HG03457 (cell line): ENCODE results near the gene SYNE2.

Source experiments
- ATAC-seq: cut with Tn5 transposase; IDR thresholded peaks from one replicate; pipeline ENCODE4 v1.9.1; 2021; ENCODE audit warnings: moderate number of reproducible peaks; ENCODE audit not compliant: unreplicated experiment

The SYNE2 gene

DNA sequence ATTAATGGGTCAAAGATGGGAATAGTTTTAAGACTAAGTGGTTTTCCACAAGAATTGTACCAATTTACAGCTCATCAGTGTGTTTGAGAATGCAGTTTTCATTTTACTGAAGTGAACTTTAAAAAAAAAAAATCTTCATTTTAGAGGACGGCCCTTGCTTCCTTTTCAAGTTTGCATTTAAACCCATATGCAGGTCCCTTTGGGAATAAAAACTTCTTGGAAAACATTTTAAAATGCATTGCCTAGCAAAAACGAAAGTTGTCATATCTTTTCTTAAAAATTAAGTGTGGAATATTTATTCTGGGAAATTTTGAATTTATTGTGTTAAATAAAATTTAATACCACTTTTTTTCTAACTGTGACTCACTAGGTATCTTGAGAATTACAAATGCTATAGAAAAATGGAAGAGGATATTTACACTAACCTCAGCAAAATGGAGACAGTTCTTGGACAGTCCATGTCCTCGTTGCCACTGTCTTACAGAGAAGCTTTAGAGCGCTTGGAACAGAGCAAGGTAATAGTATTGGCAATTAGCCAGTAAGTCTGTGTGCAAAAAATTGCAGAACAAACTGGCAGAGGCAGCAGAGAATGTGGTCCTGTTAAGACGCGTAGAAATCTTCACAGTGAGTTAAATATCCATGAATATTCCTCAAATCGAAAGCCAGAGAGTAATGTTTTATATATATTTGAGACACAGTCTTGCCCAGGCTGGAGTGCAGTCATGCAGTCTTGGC lies 209.7 kb downstream of the SYNE2 start:
- ATAC-seq = no peak

DNA sequence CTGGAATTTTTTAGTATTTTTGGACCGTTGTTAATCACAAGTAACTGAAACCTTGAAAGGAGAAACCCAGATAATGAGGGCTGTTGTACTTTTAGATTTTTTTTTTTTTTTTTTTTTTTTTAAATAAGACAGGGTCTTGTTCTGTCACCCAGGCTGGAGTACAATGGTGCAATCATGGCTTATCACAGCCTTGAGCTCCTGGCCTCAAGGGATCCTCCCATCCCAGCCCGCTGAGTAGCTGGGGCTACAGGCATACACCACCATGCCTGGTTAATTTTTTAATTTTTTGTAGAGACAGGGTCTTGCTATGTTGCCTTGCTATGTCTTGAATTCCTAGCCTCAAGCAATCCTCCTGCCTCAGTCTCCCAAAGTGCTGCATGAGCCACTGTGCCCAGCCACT lies 211.6 kb downstream of the SYNE2 start:
- ATAC-seq = no peak

- no peak for ATAC-seq
Measured at GRCh38 chr14:64069634-64070359, 217.0 kb downstream of the SYNE2 start.

DNA sequence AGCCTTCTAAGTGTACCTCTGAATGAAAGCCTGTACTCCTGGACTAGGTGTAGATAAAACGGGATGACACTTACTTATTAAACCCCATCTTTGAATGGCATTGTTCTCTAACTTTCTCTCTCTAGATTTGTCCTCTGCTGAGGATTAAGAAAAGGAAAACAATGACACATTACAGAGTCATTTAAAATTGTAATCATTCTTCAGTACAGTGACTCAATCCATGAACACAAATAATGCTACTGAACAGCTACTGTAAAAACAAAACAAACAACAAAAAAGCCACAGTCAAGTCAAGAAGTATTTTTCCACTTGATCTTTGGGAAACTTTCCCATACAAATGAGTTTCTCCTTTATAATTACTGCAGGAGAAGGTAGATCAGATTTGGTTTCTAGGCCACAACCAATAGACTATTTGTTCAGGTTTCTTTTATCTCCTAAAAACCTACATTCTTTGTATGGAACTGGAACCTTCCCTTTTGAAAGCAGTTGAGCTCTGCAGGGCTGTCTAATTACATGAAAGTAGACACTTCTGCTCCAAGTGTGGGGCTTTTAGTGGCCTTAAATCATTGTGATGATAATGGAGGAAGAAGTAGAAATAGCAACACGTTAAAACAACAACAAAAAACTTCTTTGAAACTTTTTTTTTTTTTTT lies 222.3 kb downstream of the SYNE2 start:
- ATAC-seq = no peak

GRCh38 chr14:64075613-64076005 lies 222.8 kb downstream of the SYNE2 start:
- no peak for ATAC-seq

DNA sequence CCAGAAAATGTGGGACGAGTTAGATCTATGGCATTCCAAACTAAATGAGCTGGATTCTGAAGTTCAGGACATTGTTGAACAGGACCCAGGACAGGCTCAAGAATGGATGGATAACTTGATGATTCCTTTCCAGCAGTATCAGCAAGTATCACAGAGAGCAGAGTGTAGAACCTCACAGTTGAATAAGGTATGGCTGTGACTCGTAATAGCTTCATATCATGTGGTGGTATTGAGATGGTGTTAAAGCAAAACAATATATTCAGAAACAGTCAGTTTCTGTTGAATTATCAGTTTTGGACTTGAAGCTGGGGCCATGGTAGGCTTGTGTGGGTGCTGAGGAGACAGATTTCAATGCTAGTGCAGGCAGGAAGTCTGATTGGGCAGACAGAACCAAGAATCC lies 227.6 kb downstream of the SYNE2 start:
- no peak for ATAC-seq

DNA sequence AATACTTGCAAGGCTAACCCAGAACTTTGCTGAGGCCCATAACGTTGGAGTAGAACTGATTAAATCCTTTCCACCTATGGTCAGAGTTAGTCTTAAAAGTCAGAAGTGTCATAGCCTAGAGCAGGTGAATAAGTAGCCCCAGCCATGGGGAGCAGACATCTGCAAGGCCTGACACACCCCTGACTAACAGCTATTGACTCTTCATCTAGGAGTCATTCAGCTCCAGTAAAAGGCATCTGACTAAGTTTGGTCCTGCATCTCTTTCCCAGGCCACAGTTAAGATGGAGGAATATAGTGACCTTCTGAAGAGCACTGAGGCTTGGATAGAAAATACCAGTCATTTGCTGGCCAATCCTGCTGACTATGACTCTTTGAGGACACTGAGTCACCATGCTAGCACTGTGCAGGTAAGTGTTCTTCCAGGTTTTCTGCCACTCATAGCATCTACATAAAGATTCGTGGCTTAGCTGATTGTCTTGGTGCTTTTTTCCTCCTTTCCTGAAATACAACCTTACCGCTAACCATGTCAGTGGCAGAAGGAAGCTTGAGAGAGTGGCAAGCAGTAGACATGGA lies 228.5 kb downstream of the SYNE2 start:
- ATAC-seq = no peak

DNA sequence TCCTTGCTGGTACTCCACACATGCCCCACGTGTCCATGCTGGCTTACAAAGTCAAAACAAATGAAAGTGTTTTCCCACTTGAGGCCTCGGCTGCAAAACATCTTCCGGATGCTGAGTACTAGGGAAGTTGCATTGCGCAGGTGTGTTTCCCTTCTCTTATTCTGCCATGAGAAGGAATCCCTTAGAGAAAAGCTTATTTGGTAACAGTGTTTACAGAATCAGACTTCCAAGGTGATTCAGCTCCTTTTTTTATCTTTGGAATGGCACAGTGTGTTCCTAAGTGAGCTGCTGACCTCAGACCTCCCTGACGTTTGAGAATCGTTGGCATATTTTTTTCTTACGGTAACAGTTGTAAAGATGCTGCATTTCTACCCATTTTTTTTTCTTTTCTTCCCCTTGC lies 230.0 kb downstream of the SYNE2 start:
- ATAC-seq = no peak

- ATAC-seq = no peak
Measured at GRCh38 chr14:64088647-64088964, 235.8 kb downstream of the SYNE2 start.

- no peak for ATAC-seq
Measured at GRCh38 chr14:64089920-64090319, 237.1 kb downstream of the SYNE2 start.

DNA sequence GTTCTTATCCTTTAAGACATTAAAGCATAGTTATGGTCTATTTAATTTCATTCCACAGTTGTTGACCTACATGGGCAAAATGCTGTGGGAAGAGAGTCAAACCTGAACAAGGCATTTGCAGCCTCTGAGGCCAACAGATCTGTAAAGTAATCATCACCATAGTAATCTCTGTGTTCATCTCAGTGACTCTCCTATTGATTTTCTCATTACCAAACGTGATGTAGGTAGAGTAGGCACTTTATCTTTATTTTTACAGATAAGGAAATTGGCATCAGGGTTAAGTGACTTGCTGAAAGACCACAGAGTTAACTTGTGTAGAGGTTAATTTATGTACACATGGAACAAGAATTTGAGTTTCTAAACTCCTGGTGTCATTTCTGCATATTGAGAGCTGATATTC lies 238.4 kb downstream of the SYNE2 start:
- ATAC-seq = no peak

GRCh38 chr14:64092338-64092737 lies 239.5 kb downstream of the SYNE2 start:
- no peak for ATAC-seq

- ATAC-seq = no peak
Measured at GRCh38 chr14:64092940-64093339, 240.1 kb downstream of the SYNE2 start.

DNA sequence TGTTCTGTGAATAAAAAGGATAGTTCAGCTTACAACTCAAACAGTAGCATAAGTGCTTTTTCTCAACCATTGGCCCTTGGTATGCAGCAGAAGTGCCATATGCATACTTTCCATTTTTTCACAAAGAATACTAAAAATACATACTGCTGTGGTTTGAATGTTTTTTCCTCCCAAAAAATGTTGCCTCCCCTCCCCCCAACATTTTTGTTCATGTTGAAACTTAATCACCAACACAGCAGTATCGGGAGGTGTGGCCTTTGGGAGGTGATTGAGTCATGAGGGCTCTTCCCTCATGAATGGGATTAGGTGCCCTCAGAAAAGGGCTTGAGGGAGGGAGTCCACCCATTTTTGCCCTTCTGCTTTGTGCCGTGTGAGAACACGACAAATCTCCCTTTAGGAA lies 242.8 kb downstream of the SYNE2 start:
- ATAC-seq = no peak

DNA sequence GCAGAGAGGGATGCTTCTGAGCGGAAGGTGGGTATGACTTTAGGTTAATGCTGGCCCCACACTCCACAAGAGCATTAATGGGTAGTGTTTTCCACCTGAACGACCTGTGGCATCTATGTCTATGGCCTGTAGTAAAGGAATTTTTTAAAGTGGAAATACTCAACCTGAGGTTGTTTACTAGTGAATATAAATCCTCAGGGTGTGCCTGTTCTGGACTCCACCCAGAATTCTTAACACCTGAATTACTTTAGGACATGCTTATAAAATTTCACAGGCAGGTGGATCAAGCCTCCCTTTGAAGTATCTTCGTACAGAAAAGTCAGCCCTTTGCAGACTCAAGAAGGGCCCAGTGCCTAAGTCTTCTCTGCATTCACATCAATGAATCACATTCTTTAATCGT lies 245.3 kb downstream of the SYNE2 start:
- ATAC-seq = no peak

- no peak for ATAC-seq
Measured at GRCh38 chr14:64107438-64107837, 254.6 kb downstream of the SYNE2 start.

DNA sequence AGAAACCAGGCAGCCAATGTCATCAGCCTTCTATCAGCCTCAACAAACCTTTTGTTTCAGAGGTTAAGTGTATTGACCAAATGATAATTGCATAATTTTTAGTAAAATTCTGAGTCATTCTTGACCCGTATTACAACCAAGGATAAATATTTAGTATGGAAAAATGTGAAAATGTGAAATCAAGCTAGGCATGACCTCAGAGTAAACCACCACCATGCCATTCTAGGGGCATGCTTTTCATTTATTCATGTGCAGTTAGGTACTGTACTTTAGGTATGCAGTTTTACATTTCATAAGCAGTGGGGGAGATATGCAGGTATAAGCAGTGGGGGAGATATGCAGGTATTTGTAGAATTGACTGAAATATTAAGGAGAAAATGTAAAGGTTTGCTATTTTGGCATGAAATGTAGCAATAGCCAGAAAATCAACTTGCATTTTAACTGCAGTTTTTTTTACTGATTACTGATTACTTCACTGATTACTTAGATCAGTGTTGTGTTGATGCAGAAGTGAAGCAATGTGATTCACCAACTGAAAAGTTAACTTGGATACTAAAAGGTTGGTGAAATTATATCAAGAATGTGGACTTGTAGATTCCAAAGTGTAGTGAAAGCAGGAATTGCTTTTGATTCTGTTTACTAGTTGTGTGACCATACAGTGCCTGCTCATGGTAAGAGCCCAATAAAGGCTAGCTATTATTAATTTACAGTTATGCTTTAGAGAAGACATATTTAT lies 257.2 kb downstream of the SYNE2 start:
- no peak for ATAC-seq

- ATAC-seq = no peak
Measured at GRCh38 chr14:64110802-64111201, 258.0 kb downstream of the SYNE2 start.

DNA sequence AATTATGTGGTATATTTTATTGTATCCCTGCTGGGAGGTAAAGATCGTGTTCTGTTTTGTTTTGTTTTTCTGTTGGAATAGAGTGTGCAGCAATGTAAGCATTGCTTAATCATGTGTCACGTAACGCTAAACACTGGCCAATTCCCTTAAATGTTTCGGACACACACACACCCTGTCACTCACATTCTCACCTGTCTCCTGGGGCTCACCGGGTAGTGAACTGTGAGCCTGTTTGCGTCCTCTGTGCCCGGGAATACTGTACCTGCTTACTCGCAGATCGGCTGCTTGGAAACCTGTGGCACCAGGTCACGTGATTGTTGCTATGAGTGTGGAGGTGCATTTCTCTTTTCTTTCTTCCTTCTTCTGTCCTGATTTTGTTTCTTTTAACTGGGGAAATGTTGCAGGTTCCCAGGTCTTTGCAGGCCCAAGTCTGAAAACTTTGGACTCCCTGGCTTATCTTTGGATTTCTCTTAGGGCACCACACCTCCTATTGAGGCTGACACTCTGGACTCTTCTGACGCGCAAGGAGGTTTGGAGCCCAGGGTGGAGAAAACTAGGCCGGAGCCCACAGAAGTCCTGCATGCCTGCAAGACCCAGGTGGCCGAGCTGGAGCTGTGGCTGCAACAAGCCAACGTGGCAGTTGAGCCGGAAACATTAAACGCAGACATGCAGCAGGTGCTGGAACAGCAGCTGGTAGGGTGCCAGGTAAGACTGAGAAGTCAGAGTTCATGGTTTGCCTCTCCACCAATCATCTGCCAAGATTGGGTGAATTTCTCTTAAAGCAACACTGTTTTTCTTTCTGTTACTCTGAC lies 260.3 kb downstream of the SYNE2 start:
- no peak for ATAC-seq

- no peak for ATAC-seq
Measured at GRCh38 chr14:64114166-64114565, 261.4 kb downstream of the SYNE2 start.
